ENCODE data around the gene RNF167. TPM values are rescaled to one million over a fixed set of nuclear protein-coding genes. Genes with fewer than 3 reads are reported as not detected.

RNF167 gene
- total and polyA plus RNA-seq, 2 of the 13 experiments (the other 11 are each of a cell fraction or from before 2014, with no cell fraction given) = 44.1 to 45.4 TPM

DNA sequence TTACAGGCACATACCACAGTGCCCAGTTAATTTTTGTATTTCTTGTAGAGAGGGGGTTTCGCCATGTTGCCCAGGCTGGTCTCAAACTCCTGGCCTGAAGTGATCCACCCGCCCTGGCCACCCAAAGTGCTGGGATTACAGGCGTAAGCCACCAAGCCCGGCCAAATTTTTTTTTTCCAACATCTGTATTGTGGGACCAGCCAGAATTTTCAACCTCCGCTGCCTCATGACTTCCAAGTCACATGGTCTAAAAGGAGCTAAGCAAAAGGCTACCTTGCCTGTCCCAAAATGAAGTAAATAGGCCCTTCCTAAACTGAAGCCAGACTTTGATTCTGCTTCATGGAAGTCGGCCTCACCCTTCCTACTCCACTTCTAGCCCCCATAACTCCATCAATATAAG lies 31.8 kb downstream of the RNF167 start:
- Histone ChIP-seq H3K4me2 (ENCODE audit: low read depth, low read length) (no peak overlapping the region), H2AFZ (ENCODE audit: low read length) (no peak overlapping the region), H3K4me1 (ENCODE audit: insufficient read depth, low read length) (peaks cover 28% of the 10 kb centered on the region), H3K79me2 (ENCODE audit: insufficient read depth, low read length) (peaks cover 21% of the 10 kb centered on the region), H4K20me1 (ENCODE audit: insufficient read depth, low read length) (no peaks in the 10 kb centered on the region), H3K9me3 (ENCODE audit: low read length) (no peaks in the 10 kb centered on the region), H3K27me3 (ENCODE audit: control insufficient read depth in 1 of 2, insufficient read depth in 2 of 2, low read length in 2 of 2) (no peaks in the 10 kb centered on the region; a peak in 1 of 5 replicates), H3K4me3 (replicated peaks in 1 of 3; ENCODE audit: insufficient read depth in 1 of 3, low read depth in 2 of 3, low read length in 3 of 3) (no peak overlapping the region), H3K27ac (ENCODE audit: extremely low read length, insufficient read depth, low read length) (no peak overlapping the region), H3K36me3 (replicated peaks in 1 of 2; ENCODE audit: control insufficient read depth in 1 of 2, insufficient read depth in 2 of 2, low read length in 2 of 2) (peaks cover 0 to 10% of the 10 kb centered on the region in 2 experiments; a peak in 4 of 5 replicates), H3K9ac (ENCODE audit: insufficient read depth, low read depth, low read length) (no peak overlapping the region)
- intact Hi-C loops (cut with micrococcal nuclease; ENCODE audit: unreplicated experiment) (no loop called here), in situ Hi-C loops (cut with HindIII; ENCODE audit: extremely low pct_ligation_motif_present, low pct_unique_long_range_greater_than_20kb) (no loop called here)
- WGBS (ENCODE audit: low lambda C conversion rate) = 94% methylated on average over 6 of the region's 6 CpGs
- ChIA-PET POLR2A (interaction anchor here (0.7 to 10.5 kb wide), 4 partner anchors 16 to 63 kb away, joined by 3 to 273 read pairs (median 90); partner anchors contain the start of genes CAMTA2, ENO3, INCA1 and PFN1), CTCF (ENCODE audit: low intra/inter-chr PET ratio, low total read pairs) (no interaction called here)
- DNase-seq (ENCODE audit: low spot score) (no peak), FAIRE-seq (no peak), ATAC-seq (no peak)
- no TSS peak for BruUV-seq (replicated peaks)
- TF ChIP-seq AKAP8 (CRISPR knock-in tag; IDR thresholded peaks at IDR 0.05) (no peak), NR2F6 (IDR thresholded peaks at IDR 0.05) (no peak), NR2F6 (CRISPR knock-in tag; IDR thresholded peaks at IDR 0.05) (no peak), ZBTB7B (CRISPR knock-in tag; IDR thresholded peaks at IDR 0.05) (no peak), JUNB (CRISPR knock-in tag; IDR thresholded peaks at IDR 0.05; ENCODE audit: borderline replicate concordance) (no peak), PITX1 (CRISPR knock-in tag; IDR thresholded peaks at IDR 0.05) (no peak), ZBTB1 (CRISPR knock-in tag; IDR thresholded peaks at IDR 0.05; ENCODE audit: borderline replicate concordance) (no peak), ZMYM2 (CRISPR knock-in tag; IDR thresholded peaks at IDR 0.05) (no peak), ZNF781 (CRISPR knock-in tag; IDR thresholded peaks at IDR 0.05; ENCODE audit: borderline replicate concordance, not compliant biosample characterization) (no peak)
- TF ChIP-seq, protein P1, sequence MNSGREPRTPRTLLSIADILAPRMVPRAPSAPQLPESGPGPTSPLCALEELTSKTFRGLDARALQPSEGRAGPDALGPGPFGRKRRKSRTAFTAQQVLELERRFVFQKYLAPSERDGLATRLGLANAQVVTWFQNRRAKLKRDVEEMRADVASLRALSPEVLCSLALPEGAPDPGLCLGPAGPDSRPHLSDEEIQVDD (CRISPR knock-in tag; IDR thresholded peaks at IDR 0.05; ENCODE audit: borderline replicate concordance) = no peak

All from HepG2 (cell line).